ENCODE results near the gene ANO7.

GRCh38 chr2:241173557-241173956, 14.9 kb upstream of the ANO7 start:
- TF ChIP-seq POLR2A (IDR thresholded peaks at IDR 0.05) = no peak
- TF ChIP-seq CTCF (IDR thresholded peaks at IDR 0.05) = no peak
